Measurements from ENCODE around the gene PKD2L1. TPM values are rescaled to one million over a fixed set of nuclear protein-coding genes. Genes with fewer than 3 reads are reported as not detected.

Gene PKD2L1
- total and polyA plus RNA-seq, 9 of the 15 experiments (the other 6 are each of a cell fraction or from before 2014, with no cell fraction given), result not detected

- 1% methylated on average over 28 of the region's 32 CpGs for WGBS (ENCODE audit: insufficient coverage, low coverage, missing lambda C conversion rate)
- intact Hi-C loops (cut with micrococcal nuclease) (loop anchor here (1.0 to 10.0 kb wide), 2 partner anchors 26 to 527 kb away; no protein-coding TSS in a partner anchor), in situ Hi-C loops (cut with MboI) (loop anchor here (25.0 kb wide), 1 partner anchor 540 kb away; no protein-coding TSS in a partner anchor)
- TF ChIP-seq CBX5 (IDR thresholded peaks at IDR 0.05; ENCODE audit: borderline replicate concordance, low read depth) (no peak), CBFA2T2 (conservative IDR thresholded peaks at IDR 0.05) (no peak), STAG1 (CRISPR knock-in tag; IDR thresholded peaks at IDR 0.05; ENCODE audit: borderline replicate concordance) (no peak), SAP30 (IDR thresholded peaks at IDR 0.05; ENCODE audit: borderline replicate concordance, insufficient read depth, low read depth, low read length, poor library complexity, severe bottlenecking) (peak; percentile 4), MAX (CRISPR knock-in tag; IDR thresholded peaks at IDR 0.05) (no peak), ARID1B (IDR thresholded peaks at IDR 0.05) (no peak), DPF2 (IDR thresholded peaks at IDR 0.05) (no peak), HSF4 (CRISPR knock-in tag; IDR thresholded peaks at IDR 0.05; ENCODE audit: borderline replicate concordance) (no peak), ZBTB40 (IDR thresholded peaks at IDR 0.05) (peak; percentile 58), ZBTB40 (CRISPR knock-in tag; IDR thresholded peaks at IDR 0.05) (no peak), HDAC1 (IDR thresholded peaks at IDR 0.05) (peak in 1 of 2 experiments; percentile 70; a peak in 2 of 4 replicates), CHD1 (IDR thresholded peaks at IDR 0.05; ENCODE audit: low read length) (peak; percentile 89)
These were observed 17.7 kb upstream of the PKD2L1 start for GRCh38 chr10:100347568-100348195.

More at GRCh38 chr10:100347568-100348195, 17.7 kb upstream of the PKD2L1 start:
- Histone ChIP-seq H2AFZ (ENCODE audit: low read depth, low read length) (no peak overlapping the region), H3K79me2 (ENCODE audit: control insufficient read depth, insufficient read depth, low read length) (peaks cover 74% of the 10 kb centered on the region), H4K20me1 (replicated peaks; ENCODE audit: control insufficient read depth, insufficient read depth, low read length) (peaks cover 37% of the 10 kb centered on the region), H3K9me3 (replicated peaks; ENCODE audit: control insufficient read depth, insufficient read depth, low read depth, low read length) (no peaks in the 10 kb centered on the region), H3K4me3 (peak overlapping the region; percentile 93), H3K9me1 (ENCODE audit: control insufficient read depth, insufficient read depth, low read length) (no peaks in the 10 kb centered on the region), H3K36me3 (ENCODE audit: control insufficient read depth, insufficient read depth, low read length) (peaks cover 52% of the 10 kb centered on the region), H3K4me1 (replicated peaks in 1 of 2; ENCODE audit: control insufficient read depth in 2 of 2, insufficient read depth in 2 of 2, low read length in 2 of 2) (peaks cover 23 to 38% of the 10 kb centered on the region in 2 experiments; a peak in 4 of 5 replicates), H3K27ac (ENCODE audit: extremely low read depth, low read depth, low read length) (peak overlapping the region; percentile 82), H3K9ac (ENCODE audit: insufficient read depth in 1 of 2, low read depth in 2 of 2, low read length in 2 of 2) (peak overlapping the region; percentile 84 to 97), H3K27me3 (ENCODE audit: control insufficient read depth in 2 of 2, insufficient read depth in 2 of 2, low read length in 2 of 2) (no peaks in the 10 kb centered on the region), H3K4me2 (ENCODE audit: insufficient read depth, low read length) (peak overlapping the region; percentile 87)
- POLR2A ChIA-PET, result interaction anchor here (0.6 to 4.2 kb wide), 6 partner anchors 11 to 216 kb away, joined by 3 to 19 read pairs (median 8); no protein-coding TSS in a partner anchor
- peak in 3 of 4 experiments; percentile 39 to 48 (median 40) for DNase-seq (ENCODE audit: extremely low read depth in 1 of 4, low spot score in 3 of 4)
- CTCF ChIA-PET (ENCODE audit: low intra/inter-chr PET ratio), result no interaction called here
- no peak for FAIRE-seq
- TSS peak; percentile 40 for BruUV-seq (replicated peaks)
- ATAC-seq, result peak; percentile 15; the same call in 2 of the 3 replicates
